Measurements from ENCODE around the gene TBX2. TPM values are rescaled to one million over a fixed set of nuclear protein-coding genes. Genes with fewer than 3 reads are reported as not detected.

TBX2 gene
- total and polyA plus RNA-seq, 2 of the 13 experiments (the other 11 are each of a cell fraction or from before 2014, with no cell fraction given) = 2.8 to 15.3 TPM

DNA sequence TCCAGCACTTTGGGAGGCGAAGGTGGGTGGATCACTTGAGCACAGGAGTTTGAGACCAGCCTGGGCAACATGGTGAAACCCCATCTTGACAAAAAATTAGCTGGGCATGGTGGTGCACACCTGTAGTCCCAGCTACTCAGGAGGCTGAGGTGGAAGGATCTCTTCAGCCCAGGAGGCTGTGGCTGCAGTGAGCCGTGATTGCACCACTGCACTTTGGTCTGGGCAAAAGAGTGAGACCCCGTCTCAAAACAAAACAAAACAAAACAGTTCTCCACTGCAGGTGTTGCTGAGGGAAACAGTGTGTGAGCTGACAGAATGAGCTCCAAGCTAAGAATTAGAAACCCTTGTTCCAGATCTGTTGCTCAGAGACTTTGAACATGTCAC, 35.2 kb upstream of the TBX2 start (continued):
- TF ChIP-seq ZNF766 (CRISPR knock-in tag; IDR thresholded peaks at IDR 0.05; ENCODE audit: borderline replicate concordance) (no peak), RARG (CRISPR knock-in tag; IDR thresholded peaks at IDR 0.05; ENCODE audit: low read depth) (no peak), ZFP37 (CRISPR knock-in tag; IDR thresholded peaks at IDR 0.05; ENCODE audit: borderline replicate concordance) (no peak), HDAC2 (CRISPR knock-in tag; IDR thresholded peaks at IDR 0.05) (0 out of 2 replicates have a peak, but pooled peaks have one; percentile 26), ZNF292 (CRISPR knock-in tag; IDR thresholded peaks at IDR 0.05; ENCODE audit: borderline replicate concordance, low read depth) (no peak; the same call in 1 of the 2 replicates), KLF13 (CRISPR knock-in tag; IDR thresholded peaks at IDR 0.05) (no peak), YY1 (IDR thresholded peaks at IDR 0.05; ENCODE audit: insufficient read depth, insufficient replicate concordance, low read depth, low read length) (no peak), ZNF891 (CRISPR knock-in tag; IDR thresholded peaks at IDR 0.05) (0 out of 2 replicates have a peak, but pooled peaks have one; percentile 6), ZNF660 (CRISPR knock-in tag; IDR thresholded peaks at IDR 0.05; ENCODE audit: borderline replicate concordance, low read depth) (no peak), ZNF569 (CRISPR knock-in tag; IDR thresholded peaks at IDR 0.05; ENCODE audit: borderline replicate concordance) (no peak), ASH2L (IDR thresholded peaks at IDR 0.05; ENCODE audit: insufficient read length, low read depth, low read length) (no peak)
- TF ChIP-seq, protein P1, sequence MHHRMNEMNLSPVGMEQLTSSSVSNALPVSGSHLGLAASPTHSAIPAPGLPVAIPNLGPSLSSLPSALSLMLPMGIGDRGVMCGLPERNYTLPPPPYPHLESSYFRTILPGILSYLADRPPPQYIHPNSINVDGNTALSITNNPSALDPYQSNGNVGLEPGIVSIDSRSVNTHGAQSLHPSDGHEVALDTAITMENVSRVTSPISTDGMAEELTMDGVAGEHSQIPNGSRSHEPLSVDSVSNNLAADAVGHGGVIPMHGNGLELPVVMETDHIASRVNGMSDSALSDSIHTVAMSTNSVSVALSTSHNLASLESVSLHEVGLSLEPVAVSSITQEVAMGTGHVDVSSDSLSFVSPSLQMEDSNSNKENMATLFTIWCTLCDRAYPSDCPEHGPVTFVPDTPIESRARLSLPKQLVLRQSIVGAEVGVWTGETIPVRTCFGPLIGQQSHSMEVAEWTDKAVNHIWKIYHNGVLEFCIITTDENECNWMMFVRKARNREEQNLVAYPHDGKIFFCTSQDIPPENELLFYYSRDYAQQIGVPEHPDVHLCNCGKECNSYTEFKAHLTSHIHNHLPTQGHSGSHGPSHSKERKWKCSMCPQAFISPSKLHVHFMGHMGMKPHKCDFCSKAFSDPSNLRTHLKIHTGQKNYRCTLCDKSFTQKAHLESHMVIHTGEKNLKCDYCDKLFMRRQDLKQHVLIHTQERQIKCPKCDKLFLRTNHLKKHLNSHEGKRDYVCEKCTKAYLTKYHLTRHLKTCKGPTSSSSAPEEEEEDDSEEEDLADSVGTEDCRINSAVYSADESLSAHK (CRISPR knock-in tag; IDR thresholded peaks at IDR 0.05; ENCODE audit: borderline replicate concordance) = no peak
- TF ChIP-seq, protein P2, sequence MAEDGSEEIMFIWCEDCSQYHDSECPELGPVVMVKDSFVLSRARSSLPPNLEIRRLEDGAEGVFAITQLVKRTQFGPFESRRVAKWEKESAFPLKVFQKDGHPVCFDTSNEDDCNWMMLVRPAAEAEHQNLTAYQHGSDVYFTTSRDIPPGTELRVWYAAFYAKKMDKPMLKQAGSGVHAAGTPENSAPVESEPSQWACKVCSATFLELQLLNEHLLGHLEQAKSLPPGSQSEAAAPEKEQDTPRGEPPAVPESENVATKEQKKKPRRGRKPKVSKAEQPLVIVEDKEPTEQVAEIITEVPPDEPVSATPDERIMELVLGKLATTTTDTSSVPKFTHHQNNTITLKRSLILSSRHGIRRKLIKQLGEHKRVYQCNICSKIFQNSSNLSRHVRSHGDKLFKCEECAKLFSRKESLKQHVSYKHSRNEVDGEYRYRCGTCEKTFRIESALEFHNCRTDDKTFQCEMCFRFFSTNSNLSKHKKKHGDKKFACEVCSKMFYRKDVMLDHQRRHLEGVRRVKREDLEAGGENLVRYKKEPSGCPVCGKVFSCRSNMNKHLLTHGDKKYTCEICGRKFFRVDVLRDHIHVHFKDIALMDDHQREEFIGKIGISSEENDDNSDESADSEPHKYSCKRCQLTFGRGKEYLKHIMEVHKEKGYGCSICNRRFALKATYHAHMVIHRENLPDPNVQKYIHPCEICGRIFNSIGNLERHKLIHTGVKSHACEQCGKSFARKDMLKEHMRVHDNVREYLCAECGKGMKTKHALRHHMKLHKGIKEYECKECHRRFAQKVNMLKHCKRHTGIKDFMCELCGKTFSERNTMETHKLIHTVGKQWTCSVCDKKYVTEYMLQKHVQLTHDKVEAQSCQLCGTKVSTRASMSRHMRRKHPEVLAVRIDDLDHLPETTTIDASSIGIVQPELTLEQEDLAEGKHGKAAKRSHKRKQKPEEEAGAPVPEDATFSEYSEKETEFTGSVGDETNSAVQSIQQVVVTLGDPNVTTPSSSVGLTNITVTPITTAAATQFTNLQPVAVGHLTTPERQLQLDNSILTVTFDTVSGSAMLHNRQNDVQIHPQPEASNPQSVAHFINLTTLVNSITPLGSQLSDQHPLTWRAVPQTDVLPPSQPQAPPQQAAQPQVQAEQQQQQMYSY (CRISPR knock-in tag; IDR thresholded peaks at IDR 0.05) = no peak
- TF ChIP-seq, protein P3, sequence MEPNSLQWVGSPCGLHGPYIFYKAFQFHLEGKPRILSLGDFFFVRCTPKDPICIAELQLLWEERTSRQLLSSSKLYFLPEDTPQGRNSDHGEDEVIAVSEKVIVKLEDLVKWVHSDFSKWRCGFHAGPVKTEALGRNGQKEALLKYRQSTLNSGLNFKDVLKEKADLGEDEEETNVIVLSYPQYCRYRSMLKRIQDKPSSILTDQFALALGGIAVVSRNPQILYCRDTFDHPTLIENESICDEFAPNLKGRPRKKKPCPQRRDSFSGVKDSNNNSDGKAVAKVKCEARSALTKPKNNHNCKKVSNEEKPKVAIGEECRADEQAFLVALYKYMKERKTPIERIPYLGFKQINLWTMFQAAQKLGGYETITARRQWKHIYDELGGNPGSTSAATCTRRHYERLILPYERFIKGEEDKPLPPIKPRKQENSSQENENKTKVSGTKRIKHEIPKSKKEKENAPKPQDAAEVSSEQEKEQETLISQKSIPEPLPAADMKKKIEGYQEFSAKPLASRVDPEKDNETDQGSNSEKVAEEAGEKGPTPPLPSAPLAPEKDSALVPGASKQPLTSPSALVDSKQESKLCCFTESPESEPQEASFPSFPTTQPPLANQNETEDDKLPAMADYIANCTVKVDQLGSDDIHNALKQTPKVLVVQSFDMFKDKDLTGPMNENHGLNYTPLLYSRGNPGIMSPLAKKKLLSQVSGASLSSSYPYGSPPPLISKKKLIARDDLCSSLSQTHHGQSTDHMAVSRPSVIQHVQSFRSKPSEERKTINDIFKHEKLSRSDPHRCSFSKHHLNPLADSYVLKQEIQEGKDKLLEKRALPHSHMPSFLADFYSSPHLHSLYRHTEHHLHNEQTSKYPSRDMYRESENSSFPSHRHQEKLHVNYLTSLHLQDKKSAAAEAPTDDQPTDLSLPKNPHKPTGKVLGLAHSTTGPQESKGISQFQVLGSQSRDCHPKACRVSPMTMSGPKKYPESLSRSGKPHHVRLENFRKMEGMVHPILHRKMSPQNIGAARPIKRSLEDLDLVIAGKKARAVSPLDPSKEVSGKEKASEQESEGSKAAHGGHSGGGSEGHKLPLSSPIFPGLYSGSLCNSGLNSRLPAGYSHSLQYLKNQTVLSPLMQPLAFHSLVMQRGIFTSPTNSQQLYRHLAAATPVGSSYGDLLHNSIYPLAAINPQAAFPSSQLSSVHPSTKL (CRISPR knock-in tag; IDR thresholded peaks at IDR 0.05) = no peak
- TF ChIP-seq, protein P4, sequence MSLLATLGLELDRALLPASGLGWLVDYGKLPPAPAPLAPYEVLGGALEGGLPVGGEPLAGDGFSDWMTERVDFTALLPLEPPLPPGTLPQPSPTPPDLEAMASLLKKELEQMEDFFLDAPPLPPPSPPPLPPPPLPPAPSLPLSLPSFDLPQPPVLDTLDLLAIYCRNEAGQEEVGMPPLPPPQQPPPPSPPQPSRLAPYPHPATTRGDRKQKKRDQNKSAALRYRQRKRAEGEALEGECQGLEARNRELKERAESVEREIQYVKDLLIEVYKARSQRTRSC (CRISPR knock-in tag; IDR thresholded peaks at IDR 0.05; ENCODE audit: low read depth) = no peak
